Measurements from ENCODE around the gene CIDEC. TPM values are rescaled to one million over a fixed set of nuclear protein-coding genes. Genes with fewer than 3 reads are reported as not detected.

The CIDEC gene
- total and polyA plus RNA-seq, 2 of the 13 experiments (the other 11 are each of a cell fraction or from before 2014, with no cell fraction given) = 2.5 to 10.4 TPM

DNA sequence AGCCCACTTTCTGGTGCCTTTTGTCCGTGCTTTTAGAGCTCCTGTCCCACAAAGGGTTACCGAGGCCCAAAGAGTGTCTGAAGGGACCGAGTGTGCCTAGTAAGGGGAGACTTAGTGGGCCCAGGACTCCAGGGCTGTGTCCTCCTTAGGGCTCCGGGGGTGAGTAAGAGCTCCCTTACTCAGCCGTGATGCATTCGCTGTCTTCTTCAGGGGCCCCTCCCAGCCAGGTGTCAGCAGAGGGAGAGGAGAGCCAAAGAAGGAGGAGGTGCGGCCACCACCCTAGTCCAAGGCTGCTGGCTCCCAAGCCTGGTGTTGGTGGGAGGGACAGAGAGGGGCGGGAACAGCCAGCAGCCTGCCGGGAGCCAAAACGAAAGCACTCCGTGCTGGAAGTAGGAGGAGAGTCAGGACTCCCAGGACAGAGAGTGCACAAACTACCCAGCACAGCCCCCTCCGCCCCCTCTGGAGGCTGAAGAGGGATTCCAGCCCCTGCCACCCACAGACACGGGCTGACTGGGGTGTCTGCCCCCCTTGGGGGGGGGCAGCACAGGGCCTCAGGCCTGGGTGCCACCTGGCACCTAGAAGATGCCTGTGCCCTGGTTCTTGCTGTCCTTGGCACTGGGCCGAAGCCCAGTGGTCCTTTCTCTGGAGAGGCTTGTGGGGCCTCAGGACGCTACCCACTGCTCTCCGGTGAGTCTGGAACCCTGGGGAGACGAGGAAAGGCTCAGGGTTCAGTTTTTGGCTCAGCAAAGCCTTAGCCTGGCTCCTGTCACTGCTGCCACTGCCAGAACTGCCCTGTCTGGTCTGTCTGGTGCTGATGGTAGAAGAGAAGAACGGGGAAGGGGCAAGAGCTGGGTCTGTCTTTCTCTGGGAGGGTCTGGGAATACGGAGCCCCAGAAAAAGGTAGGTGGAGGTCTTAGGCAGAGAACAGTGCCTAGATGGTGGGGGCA is 37.0 kb upstream of the CIDEC start, which contains the start of gene IL17RC (continued):
- TF ChIP-seq NR3C1 (CRISPR knock-in tag; IDR thresholded peaks at IDR 0.05) (no peak), ZNF24 (IDR thresholded peaks at IDR 0.05) (no peak), FOXA1 (IDR thresholded peaks at IDR 0.05) (no peak), FOXA1 (CRISPR knock-in tag; IDR thresholded peaks at IDR 0.05) (no peak), POGZ (CRISPR knock-in tag; IDR thresholded peaks at IDR 0.05) (no peak), NCOR1 (IDR thresholded peaks at IDR 0.05; ENCODE audit: borderline replicate concordance, low read length) (no peak), TOE1 (CRISPR knock-in tag; IDR thresholded peaks at IDR 0.05) (no peak), IKZF4 (CRISPR knock-in tag; IDR thresholded peaks at IDR 0.05; ENCODE audit: borderline replicate concordance, low read depth, not compliant biosample characterization) (no peak), FOXO1 (CRISPR knock-in tag; IDR thresholded peaks at IDR 0.05) (no peak), MIXL1 (CRISPR knock-in tag; IDR thresholded peaks at IDR 0.05) (0 out of 2 replicates have a peak, but pooled peaks have one; percentile 37), GATA4 (IDR thresholded peaks at IDR 0.05; ENCODE audit: borderline replicate concordance, low read depth) (peak; percentile 14; the same call in 1 of the 2 replicates), ZNF788 (CRISPR knock-in tag; IDR thresholded peaks at IDR 0.05; ENCODE audit: borderline replicate concordance) (peak; percentile 89; the same call in 1 of the 2 replicates), ZNF878 (CRISPR knock-in tag; IDR thresholded peaks at IDR 0.05) (no peak), ZBTB1 (CRISPR knock-in tag; IDR thresholded peaks at IDR 0.05; ENCODE audit: borderline replicate concordance) (no peak), CEBPG (CRISPR knock-in tag; IDR thresholded peaks at IDR 0.05) (no peak), GABPA (IDR thresholded peaks at IDR 0.05; ENCODE audit: low read depth, low read length) (no peak), GABPA (CRISPR knock-in tag; IDR thresholded peaks at IDR 0.05; ENCODE audit: low read depth) (no peak), RELA (CRISPR knock-in tag; IDR thresholded peaks at IDR 0.05) (no peak), SP5 (CRISPR knock-in tag; IDR thresholded peaks at IDR 0.05; ENCODE audit: borderline replicate concordance, low read depth) (peak; percentile 79; the same call in 1 of the 2 replicates), ZMYM2 (CRISPR knock-in tag; IDR thresholded peaks at IDR 0.05) (no peak), TCF7L2 (IDR thresholded peaks at IDR 0.05; ENCODE audit: low read depth, low read length) (no peak), KLF6 (CRISPR knock-in tag; IDR thresholded peaks at IDR 0.05) (no peak), ZNF30 (CRISPR knock-in tag; IDR thresholded peaks at IDR 0.05) (0 out of 2 replicates have a peak, but pooled peaks have one; percentile 40), MTA3 (CRISPR knock-in tag; IDR thresholded peaks at IDR 0.05) (no peak)
- TF ChIP-seq, protein P1, sequence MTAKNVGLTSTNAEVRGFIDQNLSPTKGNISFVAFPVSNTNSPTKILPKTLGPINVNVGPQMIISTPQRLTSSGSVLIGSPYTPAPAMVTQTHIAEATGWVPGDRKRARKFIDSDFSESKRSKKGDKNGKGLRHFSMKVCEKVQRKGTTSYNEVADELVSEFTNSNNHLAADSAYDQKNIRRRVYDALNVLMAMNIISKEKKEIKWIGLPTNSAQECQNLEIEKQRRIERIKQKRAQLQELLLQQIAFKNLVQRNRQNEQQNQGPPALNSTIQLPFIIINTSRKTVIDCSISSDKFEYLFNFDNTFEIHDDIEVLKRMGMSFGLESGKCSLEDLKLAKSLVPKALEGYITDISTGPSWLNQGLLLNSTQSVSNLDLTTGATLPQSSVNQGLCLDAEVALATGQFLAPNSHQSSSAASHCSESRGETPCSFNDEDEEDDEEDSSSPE (CRISPR knock-in tag; IDR thresholded peaks at IDR 0.05) = peak; percentile 81
- TF ChIP-seq, protein P2, sequence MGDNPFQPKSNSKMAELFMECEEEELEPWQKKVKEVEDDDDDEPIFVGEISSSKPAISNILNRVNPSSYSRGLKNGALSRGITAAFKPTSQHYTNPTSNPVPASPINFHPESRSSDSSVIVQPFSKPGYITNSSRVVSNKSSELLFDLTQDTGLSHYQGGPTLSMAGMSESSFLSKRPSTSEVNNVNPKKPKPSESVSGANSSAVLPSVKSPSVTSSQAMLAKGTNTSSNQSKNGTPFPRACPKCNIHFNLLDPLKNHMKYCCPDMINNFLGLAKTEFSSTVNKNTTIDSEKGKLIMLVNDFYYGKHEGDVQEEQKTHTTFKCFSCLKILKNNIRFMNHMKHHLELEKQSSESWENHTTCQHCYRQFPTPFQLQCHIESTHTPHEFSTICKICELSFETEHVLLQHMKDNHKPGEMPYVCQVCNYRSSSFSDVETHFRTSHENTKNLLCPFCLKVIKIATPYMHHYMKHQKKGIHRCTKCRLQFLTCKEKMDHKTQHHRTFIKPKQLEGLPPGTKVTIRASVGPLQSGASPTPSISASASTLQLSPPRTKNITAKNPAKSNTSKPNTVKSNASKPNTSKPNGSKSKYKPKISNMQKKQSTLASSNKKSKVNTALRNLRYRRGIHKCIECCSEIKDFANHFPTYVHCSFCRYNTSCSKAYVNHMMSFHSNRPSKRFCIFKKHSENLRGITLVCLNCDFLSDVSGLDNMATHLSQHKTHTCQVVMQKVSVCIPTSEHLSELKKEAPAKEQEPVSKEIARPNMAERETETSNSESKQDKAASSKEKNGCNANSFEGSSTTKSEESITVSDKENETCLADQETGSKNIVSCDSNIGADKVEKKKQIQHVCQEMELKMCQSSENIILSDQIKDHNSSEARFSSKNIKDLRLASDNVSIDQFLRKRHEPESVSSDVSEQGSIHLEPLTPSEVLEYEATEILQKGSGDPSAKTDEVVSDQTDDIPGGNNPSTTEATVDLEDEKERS (CRISPR knock-in tag; IDR thresholded peaks at IDR 0.05) = no peak
- TF ChIP-seq, protein P3, sequence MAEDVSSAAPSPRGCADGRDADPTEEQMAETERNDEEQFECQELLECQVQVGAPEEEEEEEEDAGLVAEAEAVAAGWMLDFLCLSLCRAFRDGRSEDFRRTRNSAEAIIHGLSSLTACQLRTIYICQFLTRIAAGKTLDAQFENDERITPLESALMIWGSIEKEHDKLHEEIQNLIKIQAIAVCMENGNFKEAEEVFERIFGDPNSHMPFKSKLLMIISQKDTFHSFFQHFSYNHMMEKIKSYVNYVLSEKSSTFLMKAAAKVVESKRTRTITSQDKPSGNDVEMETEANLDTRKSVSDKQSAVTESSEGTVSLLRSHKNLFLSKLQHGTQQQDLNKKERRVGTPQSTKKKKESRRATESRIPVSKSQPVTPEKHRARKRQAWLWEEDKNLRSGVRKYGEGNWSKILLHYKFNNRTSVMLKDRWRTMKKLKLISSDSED (CRISPR knock-in tag; IDR thresholded peaks at IDR 0.05) = no peak

All from HepG2 (cell line).